H1 (cell line): Measurements from ENCODE around the gene CD48. TPM values are rescaled to one million over a fixed set of nuclear protein-coding genes. Genes with fewer than 3 reads are reported as not detected.

Experiments
- CTCF ChIA-PET: fragments of 300-600 bp; sonication (Branson Sonifier 250); formaldehyde crosslinking; loops from one replicate; lab custom pipeline; 2021; ENCODE audit not compliant: partially characterized antibody; lab: Charles Lee
- POLR2A ChIA-PET: fragments of 300-600 bp; sonication (Branson Sonifier 250); formaldehyde crosslinking; loops from one replicate; lab custom pipeline; 2021; ENCODE audit warnings: inconsistent platforms; ENCODE audit not compliant: partially characterized antibody; lab: Charles Lee
- DNase-seq, 2 experiments: peaks; one replicate each; pipeline versions ENCODE4 v3.0.0 to v3.0.0-alpha.2; 2010 to 2022; ENCODE audit warnings: low spot score in 2 of 2, low read depth in 1 of 2, mixed read lengths in 1 of 2
- FAIRE-seq: peaks from 2 replicates; lab custom pipeline; 2011; peaks lifted over from hg19 to GRCh38; lab: Jason Lieb, UNC
- H2AFZ ChIP-seq: 2 replicates; pipeline ENCODE4 v1.8.1; 2012; ENCODE audit warnings: low read length, inconsistent platforms
- H2AK5ac ChIP-seq: 2 replicates; pipeline ENCODE4 v1.6.1; 2013; ENCODE audit warnings: low read depth, low read length
- H2BK120ac ChIP-seq: replicated peaks from 2 replicates; pipeline ENCODE3; 2013; ENCODE audit warnings: low read depth, low read length, inconsistent platforms
- H2BK12ac ChIP-seq: 2 replicates; pipeline ENCODE4 v1.6.1; 2013; ENCODE audit warnings: low read depth, low read length
- H2BK15ac ChIP-seq: 2 replicates; pipeline ENCODE4 v1.6.1; 2013; ENCODE audit warnings: low read length
- H2BK20ac ChIP-seq: 2 replicates; pipeline ENCODE4 v1.6.1; 2013; ENCODE audit warnings: low read length
- H2BK5ac ChIP-seq: 2 replicates; pipeline ENCODE4 v1.6.1; 2013; ENCODE audit warnings: low read depth, low read length
- H3K14ac ChIP-seq: 2 replicates; pipeline ENCODE4 v1.6.1; 2013; ENCODE audit warnings: inconsistent platforms; ENCODE audit not compliant: insufficient read length
- H3K18ac ChIP-seq: 2 replicates; pipeline ENCODE4 v1.6.1; 2013; ENCODE audit warnings: low read length; ENCODE audit errors: extremely low read depth
- H3K23ac ChIP-seq: 2 replicates; pipeline ENCODE4 v1.6.1; 2013; ENCODE audit warnings: inconsistent platforms; ENCODE audit not compliant: insufficient read length
- H3K23me2 ChIP-seq: 2 replicates; pipeline ENCODE4 v1.6.1; 2013; ENCODE audit warnings: low read depth, low read length
- H3K27ac ChIP-seq: 2 replicates; pipeline ENCODE4 v1.6.1; 2011; ENCODE audit warnings: low read depth, low read length, inconsistent platforms
- H3K27me3 ChIP-seq, 4 experiments: replicated peaks in 1 of 4; 1 replicate in 1 of 4; 2 replicates in 3 of 4; pipeline versions ENCODE4 v1.6.1 to v1.8.1; 2011 to 2013; ENCODE audit warnings: low read length in 3 of 4, mild to moderate bottlenecking in 3 of 4, inconsistent platforms in 2 of 4, mixed read lengths in 2 of 4, moderate library complexity in 1 of 4; ENCODE audit not compliant: control insufficient read depth in 3 of 4, insufficient read depth in 3 of 4; ENCODE audit errors: extremely low read depth in 1 of 4
- H3K36me3 ChIP-seq, 4 experiments: 2 replicates each; pipeline versions ENCODE4 v1.6.1 to v1.8.1; 2011 to 2013; ENCODE audit warnings: mild to moderate bottlenecking in 4 of 4, low read length in 3 of 4, moderate library complexity in 2 of 4, control low read depth in 1 of 4, inconsistent platforms in 1 of 4; ENCODE audit not compliant: insufficient read depth in 4 of 4, control insufficient read depth in 2 of 4
- H3K4ac ChIP-seq: replicated peaks from 2 replicates; pipeline ENCODE3; 2013; ENCODE audit warnings: low read length, low read depth, mixed read lengths, inconsistent platforms; ENCODE audit not compliant: insufficient read length
- H3K4me1 ChIP-seq, 4 experiments: replicated peaks in 1 of 4; 1 replicate in 1 of 4; 2 replicates in 3 of 4; pipeline versions ENCODE4 v1.6.1 to v1.8.1; 2011 to 2013; ENCODE audit warnings: low read length in 3 of 4, inconsistent platforms in 2 of 4, mixed read lengths in 1 of 4; ENCODE audit not compliant: insufficient read depth in 4 of 4, control insufficient read depth in 3 of 4
- H3K4me2 ChIP-seq, 2 experiments: 2 replicates each; pipeline versions ENCODE4 v1.6.1 to v1.8.1; 2011 to 2013; ENCODE audit warnings: low read depth in 2 of 2, low read length in 2 of 2, control low read depth in 1 of 2, inconsistent platforms in 1 of 2, mild to moderate bottlenecking in 1 of 2; ENCODE audit not compliant: insufficient read depth in 1 of 2
- H3K4me3 ChIP-seq, 4 experiments: fragments of 200-600, 300-600 bp in 1 of 4; sonication (generic), shearing (Covaris generic), sonication (Bioruptor Twin) in 1 of 4; 2 replicates each; pipeline versions ENCODE4 v1.5.1 to v1.8.1; 2011 to 2016; ENCODE audit warnings: low read length in 4 of 4, low read depth in 3 of 4, control low read depth in 2 of 4, inconsistent platforms in 2 of 4, mild to moderate bottlenecking in 2 of 4, mixed read lengths in 1 of 4, moderate library complexity in 1 of 4; ENCODE audit not compliant: insufficient read depth in 2 of 4; ENCODE audit errors: extremely low read depth in 1 of 4
- H3K56ac ChIP-seq: replicated peaks from 2 replicates; pipeline ENCODE3; 2013; ENCODE audit warnings: low read depth, mild to moderate bottlenecking, mixed read lengths, low read length, inconsistent platforms; ENCODE audit not compliant: insufficient read length
- H3K79me1 ChIP-seq: 2 replicates; pipeline ENCODE4 v1.6.1; 2013; ENCODE audit warnings: low read depth, low read length, control low read depth
- H3K79me2 ChIP-seq, 2 experiments: 2 replicates each; pipeline versions ENCODE4 v1.6.1 to v1.8.1; 2012 to 2013; ENCODE audit warnings: low read length in 2 of 2, mild to moderate bottlenecking in 2 of 2, inconsistent platforms in 1 of 2; ENCODE audit not compliant: insufficient read depth in 2 of 2, control insufficient read depth in 1 of 2
- H3K9ac ChIP-seq, 4 experiments: replicated peaks in 1 of 4; 1 replicate in 1 of 4; 2 replicates in 3 of 4; pipeline versions ENCODE4 v1.6.1 to v1.8.1; 2011 to 2013; ENCODE audit warnings: low read depth in 3 of 4, low read length in 3 of 4, control low read depth in 2 of 4, mild to moderate bottlenecking in 2 of 4, moderate library complexity in 2 of 4, inconsistent platforms in 1 of 4; ENCODE audit errors: extremely low read depth in 1 of 4
- H3K9me3 ChIP-seq, 2 experiments: 2 replicates each; pipeline versions ENCODE4 v1.6.1 to v1.8.1; 2012 to 2013; ENCODE audit warnings: mild to moderate bottlenecking in 2 of 2, moderate library complexity in 2 of 2, control low read depth in 1 of 2, inconsistent platforms in 1 of 2, low read depth in 1 of 2, low read length in 1 of 2, mixed read lengths in 1 of 2; ENCODE audit not compliant: insufficient read depth in 2 of 2
- H4K20me1 ChIP-seq, 2 experiments: replicated peaks in 1 of 2; 2 replicates each; pipeline versions ENCODE3 to v1.8.1; 2011 to 2013; ENCODE audit warnings: inconsistent platforms in 2 of 2, low read length in 2 of 2, mild to moderate bottlenecking in 1 of 2; ENCODE audit not compliant: insufficient read depth in 2 of 2, control insufficient read depth in 1 of 2
- H4K5ac ChIP-seq: 2 replicates; pipeline ENCODE4 v1.6.1; 2013; ENCODE audit warnings: low read length, low read depth, mixed read lengths, inconsistent platforms; ENCODE audit not compliant: insufficient read length
- H4K8ac ChIP-seq: 2 replicates; pipeline ENCODE4 v1.8.0; 2013; ENCODE audit warnings: mild to moderate bottlenecking, moderate library complexity, low read length, inconsistent platforms; ENCODE audit not compliant: insufficient read depth; ENCODE audit errors: extremely low read depth
- H4K91ac ChIP-seq: replicated peaks from 2 replicates; pipeline ENCODE3; 2013; ENCODE audit warnings: low read length, mixed read lengths, inconsistent platforms; ENCODE audit not compliant: insufficient read length
- CHD1 ChIP-seq: IDR thresholded peaks from 2 replicates; pipeline ENCODE4 v1.6.1; 2012; ENCODE audit warnings: low read depth, low read length, improper control_type of control experiment
- GABPA ChIP-seq: IDR thresholded peaks from 2 replicates; pipeline ENCODE4 v1.6.1; 2011; ENCODE audit warnings: mild to moderate bottlenecking, low read length, moderate library complexity, borderline replicate concordance; ENCODE audit not compliant: insufficient read depth
- KDM1A ChIP-seq: fragments of 200-600, 300-600 bp; sonication (generic); IDR thresholded peaks from 2 replicates; pipeline ENCODE4 v1.7.1; 2016; ENCODE audit warnings: mild to moderate bottlenecking, low read length, borderline replicate concordance
- NRF1 ChIP-seq: IDR thresholded peaks from 2 replicates; pipeline ENCODE4 v1.6.1; 2011; ENCODE audit warnings: mild to moderate bottlenecking, low read depth, low read length, improper control_type of control experiment
- POLR2A ChIP-seq, 2 experiments: IDR thresholded peaks; 1 replicate in 1 of 2; 2 replicates in 1 of 2; pipeline ENCODE4 v1.6.1; 2011; ENCODE audit warnings: low read depth in 2 of 2, low read length in 2 of 2, mild to moderate bottlenecking in 2 of 2; ENCODE audit errors: control extremely low read depth in 1 of 2
- POU5F1 ChIP-seq: IDR thresholded peaks from 2 replicates; pipeline ENCODE4 v1.6.1; 2011; ENCODE audit warnings: low read depth, mild to moderate bottlenecking, low read length, moderate library complexity
- TEAD4 ChIP-seq: IDR thresholded peaks from 2 replicates; pipeline ENCODE4 v1.6.1; 2012; ENCODE audit warnings: low read depth, low read length, inconsistent platforms, mixed read lengths
- WGBS, 2 experiments: shearing (Covaris generic) in 1 of 2; methylation state at CpG; one replicate each; pipeline versions ENCODE4 v1.1.6 to v1.1.7; 2013 to 2015; ENCODE audit warnings: low lambda C conversion rate in 2 of 2, mixed read lengths in 2 of 2, inconsistent platforms in 1 of 2, low coverage in 1 of 2, missing lambda C conversion rate in 1 of 2; ENCODE audit not compliant: insufficient replicate concordance in 2 of 2, insufficient coverage in 1 of 2, insufficient read length in 1 of 2; ENCODE audit errors: extremely low coverage in 1 of 2, missing lambda C conversion rate in 1 of 2; 5-methylcytosine and 5-hydroxymethylcytosine counted together
- polyA plus RNA-seq, 7 experiments: library from polyadenylated mRNA; depleted of rRNA in 3 of 7; stranded (reverse) in 5 of 7; unstranded in 2 of 7; fragments of >200 nt in 5 of 7; fragments of 200-250 nt in 2 of 7; gene quantifications; 1 replicate in 5 of 7; 2 replicates in 1 of 7; 4 replicates in 1 of 7; pipeline versions ENCODE4 v1.2.1 to v1.2.3, GENCODE V29; 2011 to 2013; ENCODE audit warnings: missing spikeins in 2 of 7, mixed read lengths in 2 of 7
- total RNA-seq: library from RNA; stranded (reverse); fragmentation: NEBNext Ultra II Directional; extraction: Animal tissue kit (Norgen Biotek cat#: 25700); gene quantifications from 2 replicates; pipeline ENCODE4 v1.2.1, GENCODE V29; 2021

CD48 gene
- total and polyA plus RNA-seq, 2 of the 8 experiments (the other 6 are each of a cell fraction or from before 2014, with no cell fraction given), result 0.08 TPM; not detected in 1

GRCh38 chr1:160748878-160749269 lies 37.3 kb upstream of the CD48 start:
- H2BK15ac ChIP-seq, result no peak overlapping the region
- no peak overlapping the region for H3K56ac ChIP-seq
- H3K9me3 ChIP-seq, result no peaks in the 10 kb centered on the region
- no peak for TF ChIP-seq GABPA
- no peak for TF ChIP-seq POLR2A (IDR thresholded peaks at IDR 0.05; ENCODE audit: control extremely low read depth in 1 of 2, low read depth in 2 of 2, low read length in 2 of 2)
- TF ChIP-seq NRF1, result no peak
- TF ChIP-seq POU5F1, result no peak
- TF ChIP-seq TEAD4, result no peak
- no peak for TF ChIP-seq KDM1A
- no peak for TF ChIP-seq CHD1
- no peak overlapping the region for H3K18ac ChIP-seq
- no peaks in the 10 kb centered on the region for H3K79me2 ChIP-seq
- H2AK5ac ChIP-seq, result no peak overlapping the region
- no peak overlapping the region for H3K9ac ChIP-seq
- H3K23me2 ChIP-seq, result no peaks in the 10 kb centered on the region
- H3K27ac ChIP-seq, result no peak overlapping the region
- no peak overlapping the region for H3K4me3 ChIP-seq
- no peak overlapping the region for H4K8ac ChIP-seq
- H4K20me1 ChIP-seq, result no peaks in the 10 kb centered on the region
- no peak overlapping the region for H2BK5ac ChIP-seq
- DNase-seq (no peak), FAIRE-seq (no peak)
- H3K27me3 ChIP-seq, result no peaks in the 10 kb centered on the region
- ChIA-PET CTCF (interaction anchor here (0.7 to 6.5 kb wide), 14 partner anchors 9 to 71 kb away, joined by 3 to 63 read pairs (median 4); partner anchors contain the start of gene SLAMF7), POLR2A (interaction anchor here (0.9 kb wide), 1 partner anchor 19 kb away, joined by 3 read pairs; no protein-coding TSS in a partner anchor)
- H2BK12ac ChIP-seq, result no peak overlapping the region
- H2BK120ac ChIP-seq, result no peak overlapping the region
- H3K79me1 ChIP-seq, result no peaks in the 10 kb centered on the region
- H2BK20ac ChIP-seq, result no peak overlapping the region
- no peak overlapping the region for H2AFZ ChIP-seq
- H4K5ac ChIP-seq, result no peak overlapping the region
- 88% methylated on average over 1 of the region's 1 CpG; no CpG with 5 or more reads in 1 of the 2 experiments for WGBS, 2 experiments
- no peak overlapping the region for H3K4me2 ChIP-seq
- H4K91ac ChIP-seq, result no peak overlapping the region
- no peak overlapping the region for H3K23ac ChIP-seq
- no peak overlapping the region for H3K14ac ChIP-seq
- no peak overlapping the region for H3K4ac ChIP-seq
- no peaks in the 10 kb centered on the region for H3K36me3 ChIP-seq
- peaks cover 0 to 5% (median 0%) of the 10 kb centered on the region in 4 experiments; a peak in 2 of 7 replicates for H3K4me1 ChIP-seq
